GM12874 (cell line): ENCODE data around the gene CHRM4.
A peak's percentile ranks its signal among the peaks of the same experiment; 100 is the strongest.

Experiments
- TF ChIP-seq, protein P1 (sequence below): IDR thresholded peaks from 2 replicates; pipeline ENCODE4 v1.5.1; 2011; ENCODE audit warnings: low read depth, mild to moderate bottlenecking, control low read depth, low read length, moderate library complexity; ENCODE audit not compliant: insufficient read depth

The CHRM4 gene

DNA sequence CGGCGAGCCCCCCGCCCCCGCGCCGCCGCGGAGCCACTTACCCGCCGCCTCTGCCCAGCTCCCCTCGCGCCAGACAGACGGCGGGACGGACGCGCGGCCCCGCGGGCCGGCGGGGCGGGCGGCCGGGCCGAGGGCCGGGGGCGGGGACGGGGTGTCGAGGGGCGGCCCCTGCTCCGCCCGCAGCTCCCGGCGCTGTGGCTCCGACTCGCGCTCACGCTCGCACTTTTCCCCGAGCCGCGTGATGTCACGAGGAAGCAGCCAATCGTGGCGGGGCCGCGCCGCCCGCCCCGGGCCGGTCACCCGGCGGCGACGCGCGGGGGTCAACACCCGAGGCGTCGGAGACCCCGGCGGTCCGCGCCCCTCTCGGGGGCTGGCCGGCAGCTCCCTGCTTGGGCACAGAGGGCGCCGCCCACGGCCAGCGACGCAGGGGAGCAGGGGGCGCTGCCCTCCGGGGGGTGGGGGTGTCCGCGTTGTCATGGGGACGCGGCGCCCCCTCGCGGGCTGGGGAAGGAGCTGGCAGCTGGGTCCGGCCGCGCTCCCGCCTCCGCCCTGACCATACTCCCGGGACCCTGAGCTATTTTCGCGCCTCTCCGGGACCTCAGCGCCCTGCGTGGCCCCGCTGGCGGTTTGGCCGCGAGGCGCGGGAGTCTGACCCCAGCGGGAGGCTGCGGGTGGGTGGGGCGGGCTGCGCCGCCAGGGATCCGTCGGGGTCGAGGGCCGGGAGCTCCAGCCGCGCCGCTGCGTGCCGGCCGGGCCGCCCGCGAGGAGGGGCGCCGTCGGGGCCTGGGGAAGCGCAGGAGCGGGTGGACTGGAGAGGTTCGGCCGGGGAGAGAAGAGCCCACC is at the start of gene CHRM4:
CHRM4 (minus strand) TSS at position 199 of the 843 bp plus-strand sequence. CDS start 5,219 bp downstream, outside the sequence.
- TF ChIP-seq, protein P1, sequence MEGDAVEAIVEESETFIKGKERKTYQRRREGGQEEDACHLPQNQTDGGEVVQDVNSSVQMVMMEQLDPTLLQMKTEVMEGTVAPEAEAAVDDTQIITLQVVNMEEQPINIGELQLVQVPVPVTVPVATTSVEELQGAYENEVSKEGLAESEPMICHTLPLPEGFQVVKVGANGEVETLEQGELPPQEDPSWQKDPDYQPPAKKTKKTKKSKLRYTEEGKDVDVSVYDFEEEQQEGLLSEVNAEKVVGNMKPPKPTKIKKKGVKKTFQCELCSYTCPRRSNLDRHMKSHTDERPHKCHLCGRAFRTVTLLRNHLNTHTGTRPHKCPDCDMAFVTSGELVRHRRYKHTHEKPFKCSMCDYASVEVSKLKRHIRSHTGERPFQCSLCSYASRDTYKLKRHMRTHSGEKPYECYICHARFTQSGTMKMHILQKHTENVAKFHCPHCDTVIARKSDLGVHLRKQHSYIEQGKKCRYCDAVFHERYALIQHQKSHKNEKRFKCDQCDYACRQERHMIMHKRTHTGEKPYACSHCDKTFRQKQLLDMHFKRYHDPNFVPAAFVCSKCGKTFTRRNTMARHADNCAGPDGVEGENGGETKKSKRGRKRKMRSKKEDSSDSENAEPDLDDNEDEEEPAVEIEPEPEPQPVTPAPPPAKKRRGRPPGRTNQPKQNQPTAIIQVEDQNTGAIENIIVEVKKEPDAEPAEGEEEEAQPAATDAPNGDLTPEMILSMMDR = peak; percentile 58

DNA sequence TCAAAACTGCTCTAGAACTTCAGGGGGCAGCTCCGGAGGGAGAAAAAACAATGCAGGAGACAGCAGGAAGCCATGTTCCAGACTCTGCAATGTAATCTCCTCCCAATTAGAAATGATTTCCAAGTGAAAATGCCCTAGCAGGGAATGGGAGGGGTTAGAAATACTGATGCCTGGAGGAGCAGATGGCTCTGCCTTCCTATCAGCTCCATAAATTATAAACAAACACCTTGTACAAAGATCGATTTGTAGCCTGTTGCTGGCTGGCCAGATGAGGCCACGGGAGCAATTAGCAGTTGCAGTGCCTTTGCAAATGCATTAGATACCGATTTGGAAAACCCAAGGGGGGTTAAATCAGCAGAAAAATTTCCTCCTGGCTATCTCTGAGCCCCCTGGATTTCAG is 46.6 kb upstream of the CHRM4 start:
- TF ChIP-seq, protein P1 = no peak

DNA sequence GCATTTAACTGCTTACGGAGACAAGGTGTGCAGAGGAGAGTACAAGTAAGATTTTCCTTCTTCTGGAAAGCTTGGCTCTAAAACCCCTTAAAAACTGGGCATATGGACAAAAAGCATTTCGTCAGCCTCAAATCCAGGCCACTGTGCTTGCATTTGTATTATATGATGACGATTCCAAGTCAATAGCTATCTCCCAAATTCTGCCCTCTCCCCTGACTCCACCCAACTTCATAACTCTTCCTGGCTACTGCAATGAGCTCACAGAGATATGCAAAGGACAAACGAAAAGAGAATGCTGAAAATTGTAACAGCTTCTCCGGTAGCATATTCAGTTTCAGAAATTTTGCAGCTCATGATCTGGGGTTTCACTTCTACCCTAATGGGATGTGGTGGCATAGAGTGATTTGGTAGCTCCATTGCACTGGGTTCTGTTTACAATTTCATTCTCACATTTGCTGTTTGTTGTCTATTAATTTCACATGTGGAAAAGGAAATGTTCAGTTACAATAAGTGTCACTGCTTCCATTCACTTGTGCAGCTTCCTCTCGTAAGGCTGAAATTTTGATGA is 45.6 kb upstream of the CHRM4 start:
- TF ChIP-seq, protein P1 = no peak

DNA sequence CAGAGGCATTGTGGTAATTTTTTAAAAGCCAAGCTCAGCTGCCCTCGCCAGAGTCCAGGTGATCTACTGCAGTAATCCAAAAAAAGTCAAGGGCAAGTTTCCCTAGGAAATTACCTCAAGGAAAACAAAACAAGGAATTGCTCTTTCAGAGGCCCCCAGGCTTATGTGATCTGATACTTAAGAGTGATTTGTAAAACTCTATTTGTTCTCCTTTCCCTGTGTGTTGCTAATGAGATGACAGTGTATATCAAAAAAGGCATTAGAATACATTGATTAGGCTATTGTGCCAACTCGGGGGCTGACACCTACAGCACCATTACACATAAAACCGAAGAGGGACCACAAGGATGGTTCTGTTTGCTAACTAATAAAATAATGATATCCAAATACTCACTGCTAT is 44.5 kb upstream of the CHRM4 start:
- TF ChIP-seq, protein P1 = no peak

DNA sequence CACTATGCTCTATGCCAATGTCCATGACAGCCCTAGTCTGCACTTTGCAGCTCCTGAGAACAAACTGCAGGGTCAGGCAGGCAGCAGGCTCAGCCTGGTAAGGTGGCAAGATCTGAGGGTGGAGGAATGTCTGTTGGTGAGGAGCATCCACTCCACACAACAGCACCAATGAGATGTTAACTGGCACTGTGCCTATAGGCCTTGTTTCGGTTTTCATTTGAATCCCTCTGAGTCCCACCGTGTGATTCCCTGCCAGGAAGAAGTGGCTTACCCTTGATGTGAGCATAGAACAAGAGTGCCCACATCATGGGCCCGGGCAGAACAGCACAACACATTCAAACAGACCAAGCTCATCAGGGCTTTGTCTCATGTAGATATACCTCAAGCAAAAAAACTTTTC is 44.1 kb upstream of the CHRM4 start:
- TF ChIP-seq, protein P1 = no peak

DNA sequence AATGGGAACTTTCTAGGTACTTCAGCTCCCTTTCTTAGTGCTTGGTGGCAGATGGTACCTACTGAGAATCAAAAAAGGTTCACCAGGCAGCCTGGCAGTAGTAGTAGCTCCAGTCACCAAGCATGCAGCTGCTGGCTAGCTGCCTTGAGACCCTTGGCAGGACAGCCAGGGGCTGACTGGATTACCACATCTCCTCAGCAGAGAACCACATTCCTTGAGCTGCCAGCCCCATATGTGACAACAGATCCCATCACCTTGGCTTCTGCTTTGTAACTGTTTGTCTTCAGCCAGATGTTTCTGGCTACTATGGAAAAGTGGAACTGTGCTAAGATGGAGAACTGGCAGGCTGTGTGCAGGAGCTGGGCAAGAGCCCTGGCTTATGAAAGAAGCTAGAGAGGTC is 39.6 kb upstream of the CHRM4 start:
- TF ChIP-seq, protein P1 = no peak

DNA sequence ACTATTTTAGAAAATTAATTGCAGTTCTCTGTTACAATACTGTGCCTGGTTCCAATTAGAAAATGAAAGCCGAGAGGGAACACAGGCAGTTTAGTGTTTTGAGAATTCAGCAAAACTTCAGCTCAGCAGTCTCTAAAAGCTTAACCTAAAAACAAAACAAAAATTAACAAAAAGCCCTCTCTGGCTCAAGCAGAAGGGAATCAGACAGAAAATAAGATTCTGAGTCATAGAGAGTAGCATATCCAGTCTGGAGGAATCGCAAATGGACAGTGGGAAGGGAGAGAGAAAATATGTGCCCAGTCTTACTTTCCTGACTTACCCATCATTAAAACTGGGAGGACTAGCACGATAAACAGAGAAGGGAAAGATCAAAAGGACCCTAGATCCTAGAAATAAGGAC is 38.1 kb upstream of the CHRM4 start:
- TF ChIP-seq, protein P1 = no peak
